DMS53 treated with DMSO at 0.1 percent for 48 hours (cell line): ENCODE results near the gene KCNG2.

ENCODE experiments used
- DNase-seq: peaks from one replicate; lab custom pipeline; 2025; ENCODE audit not compliant: unreplicated experiment; lab: John Stamatoyannopoulos, UW

The KCNG2 gene

GRCh38 chr18:79768745-79769144 lies 29.0 kb upstream of the KCNG2 start:
- DNase-seq: no peak

GRCh38 chr18:79769698-79770500 lies 27.8 kb upstream of the KCNG2 start:
- DNase-seq: no peak

GRCh38 chr18:79770501-79770815 lies 27.3 kb upstream of the KCNG2 start:
- DNase-seq: no peak

- DNase-seq: no peak
Measured at GRCh38 chr18:79770826-79771225, 26.9 kb upstream of the KCNG2 start.

- DNase-seq: no peak
Measured at GRCh38 chr18:79771446-79772107, 26.2 kb upstream of the KCNG2 start.

GRCh38 chr18:79772108-79772864 lies 25.5 kb upstream of the KCNG2 start:
- no peak for DNase-seq

GRCh38 chr18:79772865-79773696 lies 24.7 kb upstream of the KCNG2 start:
- no peak for DNase-seq

GRCh38 chr18:79774111-79774510 lies 23.6 kb upstream of the KCNG2 start:
- DNase-seq: no peak

GRCh38 chr18:79775441-79776221 lies 22.1 kb upstream of the KCNG2 start:
- DNase-seq: no peak

- DNase-seq: no peak
Measured at GRCh38 chr18:79776674-79777073, 21.1 kb upstream of the KCNG2 start.

GRCh38 chr18:79778291-79778791 lies 19.4 kb upstream of the KCNG2 start:
- no peak for DNase-seq

- no peak for DNase-seq
Measured at GRCh38 chr18:79779021-79779699, 18.6 kb upstream of the KCNG2 start.

GRCh38 chr18:79779700-79780190 lies 18.0 kb upstream of the KCNG2 start:
- no peak for DNase-seq

- no peak for DNase-seq
Measured at GRCh38 chr18:79780547-79780946, 17.2 kb upstream of the KCNG2 start.

- no peak for DNase-seq
Measured at GRCh38 chr18:79781331-79781941, 16.3 kb upstream of the KCNG2 start.

- peak; percentile 36 for DNase-seq
Measured at GRCh38 chr18:79782566-79783308, 15.0 kb upstream of the KCNG2 start.

GRCh38 chr18:79784071-79784913 lies 13.4 kb upstream of the KCNG2 start:
- DNase-seq: peak; percentile 34
